A549 treated with ZK216348 at 1 μM for 4 hours (cell line): ENCODE measurements around the gene ARFGAP1. TPM values are rescaled to one million over a fixed set of nuclear protein-coding genes. Genes with fewer than 3 reads are reported as not detected.

ENCODE experiments used
- total RNA-seq: library from RNA; stranded (reverse); fragments of 200-300 nt; extraction: Qiagen RNA extraction; gene quantifications from 5 replicates; pipeline ENCODE4 v1.2.3, GENCODE V29; 2022; ENCODE audit warnings: low read depth

Gene ARFGAP1
- total RNA-seq: 40.7 to 94.2 TPM (median 79.4 TPM) in 5 replicates

DNA sequence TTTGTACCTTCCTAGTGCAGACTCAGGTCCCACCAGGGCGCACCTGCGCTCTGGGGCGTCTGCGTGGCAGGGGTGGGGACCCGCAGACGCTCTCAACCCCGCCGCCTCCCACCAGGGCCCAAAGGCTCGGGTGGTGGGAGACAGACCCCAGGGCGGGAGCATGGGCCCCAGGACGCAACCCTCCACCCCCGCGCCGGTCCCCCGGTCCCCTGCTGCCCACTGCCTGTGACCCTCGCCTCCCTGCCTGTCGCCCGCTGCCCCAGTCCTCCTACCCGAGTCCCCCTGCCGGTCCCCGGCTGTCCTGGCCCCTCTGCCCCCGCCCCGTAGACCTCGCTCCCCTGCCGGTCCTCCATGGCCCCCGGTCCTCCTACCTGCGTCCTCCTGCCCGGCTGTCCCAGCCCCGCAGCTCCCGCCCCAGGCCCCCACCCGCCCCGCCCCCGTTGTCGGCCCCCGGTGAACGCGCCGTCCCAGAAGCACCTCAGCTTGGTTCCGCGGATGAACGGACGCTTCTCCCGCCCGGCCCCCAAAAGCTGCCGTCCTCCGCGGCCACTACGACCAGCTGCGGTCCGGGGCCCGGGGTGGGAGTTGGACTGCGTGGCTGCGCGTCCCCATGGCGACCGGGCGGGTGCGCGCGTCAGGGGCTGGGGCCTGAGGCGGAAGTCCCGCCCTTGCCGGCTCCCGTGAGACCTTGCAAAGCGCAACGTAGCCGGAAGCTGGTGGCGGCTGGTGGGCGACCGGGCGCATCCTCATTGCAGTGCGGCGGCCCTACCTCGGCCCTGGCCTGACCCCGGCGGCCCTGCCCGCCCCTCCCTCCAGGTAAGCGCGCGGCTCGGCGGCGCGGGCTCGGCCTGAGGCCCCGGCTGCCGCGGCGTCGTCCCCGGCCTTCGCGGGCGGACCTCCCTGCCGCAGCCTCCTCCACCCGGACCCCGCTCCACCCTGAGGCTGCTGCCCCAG, at the start of gene ARFGAP1:
Gene ARFGAP1, plus strand, starts transcription at position 709 of the 954 bp plus-strand sequence. CDS start 2,768 bp downstream, outside the sequence.

DNA sequence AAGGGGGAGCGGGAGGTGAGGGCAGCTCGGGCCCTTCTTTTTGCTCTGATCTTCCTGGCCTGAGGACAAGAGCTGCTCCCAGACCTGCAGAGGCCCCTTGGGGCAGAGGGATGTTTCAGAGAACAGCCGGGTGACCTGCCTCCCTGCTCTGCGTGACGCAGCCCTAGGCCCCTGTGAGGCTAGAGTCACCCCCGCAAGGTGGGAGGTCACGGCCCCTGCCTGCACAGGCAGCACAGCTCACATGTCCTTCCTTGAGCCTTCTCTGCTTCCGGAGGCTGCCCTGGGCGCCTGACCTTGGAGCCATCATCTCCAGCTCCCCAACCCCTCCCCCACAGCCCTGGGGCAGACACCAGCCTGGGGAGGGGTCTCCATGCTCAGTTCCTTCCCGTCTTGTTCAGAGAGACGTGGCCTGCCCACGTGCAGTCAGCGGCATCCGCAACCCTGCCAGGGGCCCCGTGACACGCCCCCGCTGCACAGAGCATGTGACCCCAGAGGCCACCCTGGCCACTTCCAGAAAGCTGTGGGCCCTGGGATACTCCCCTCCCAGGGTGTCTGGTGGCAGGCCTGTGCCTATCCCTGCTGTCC, 37.1 kb upstream of the ARFGAP1 start, which contains the start of gene BIRC7:
Gene BIRC7, plus strand, starts transcription at position 507 of the 585 bp plus-strand sequence. CDS start 192 bp downstream, outside the sequence.

DNA sequence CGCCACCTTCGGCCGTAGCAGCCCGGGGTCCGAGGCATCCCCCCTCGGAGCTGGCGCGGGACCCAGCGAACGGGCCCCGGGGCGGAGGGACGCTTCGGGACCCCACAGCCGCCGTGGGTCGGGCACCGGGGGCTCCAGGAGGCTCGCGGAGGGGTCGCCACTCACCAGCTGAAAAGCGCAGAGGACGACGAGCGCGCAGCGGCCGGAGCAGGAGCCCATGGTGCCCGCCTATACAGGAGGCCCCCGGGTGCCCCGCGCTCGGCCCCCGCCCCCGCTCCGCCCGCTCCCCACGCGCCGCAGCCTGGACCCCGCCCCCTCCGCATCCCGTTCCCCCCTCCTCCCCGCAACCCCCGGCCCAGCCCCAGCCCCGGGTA, 18.4 kb upstream of the ARFGAP1 start, which contains the start of gene NKAIN4:
Gene NKAIN4, minus strand, starts transcription at position 232 of the 374 bp plus-strand sequence. Its CDS starts 13 bp downstream, at position 219.

DNA sequence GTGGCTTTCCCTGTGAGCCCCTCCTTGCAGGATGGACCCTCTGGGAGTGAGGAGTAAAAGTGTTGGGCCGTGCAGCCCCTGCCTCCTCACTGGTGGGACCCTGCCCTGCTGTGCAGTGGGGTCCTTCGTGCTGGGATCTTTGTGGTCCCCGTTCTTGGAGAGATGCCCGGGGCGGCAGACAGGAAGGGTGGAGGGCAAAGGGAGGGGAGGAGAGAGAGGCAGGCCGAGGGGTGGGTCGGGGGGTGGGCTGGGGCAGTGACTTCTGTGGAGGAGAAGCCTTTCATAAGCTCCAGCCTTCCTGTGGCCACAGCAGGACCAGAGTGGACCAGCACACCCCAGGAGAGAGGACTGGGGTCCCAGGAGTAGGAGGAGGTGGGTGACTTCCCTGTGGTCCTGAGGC, 20.3 kb downstream of the ARFGAP1 start, which contains the start of gene COL20A1:
Gene COL20A1, plus strand, starts transcription at position 283 of the 400 bp plus-strand sequence. CDS start 1,922 bp downstream, outside the sequence.

Other genes with a start within 250 kb of the ARFGAP1 start
- 41.4 to 55.7 TPM (median 51.0 TPM) in 5 replicates for gene YTHDF1, start 56.7 kb upstream of the ARFGAP1 start, total RNA-seq
- gene BIRC7, start 36.9 kb upstream of the ARFGAP1 start, total RNA-seq: 0.99 to 3.7 TPM (median 2.6 TPM) in 5 replicates
- 4.6 to 8.9 TPM (median 5.2 TPM) in 5 replicates for gene NKAIN4, start 18.4 kb upstream of the ARFGAP1 start, total RNA-seq
- gene COL20A1, start 20.4 kb downstream of the ARFGAP1 start, total RNA-seq: 0.47 to 1.3 TPM (median 0.83 TPM) in 5 replicates
- 0.06 to 0.63 TPM (median 0.45 TPM) in 5 replicates for gene CHRNA4, start 88.5 kb downstream of the ARFGAP1 start, total RNA-seq
- 0.39 to 0.87 TPM (median 0.57 TPM) in 5 replicates for gene KCNQ2, start 199.8 kb downstream of the ARFGAP1 start, total RNA-seq
- gene EEF1A2, start 226.3 kb downstream of the ARFGAP1 start, total RNA-seq: 112 to 179 TPM (median 154 TPM) in 5 replicates
- gene PPDPF, start 248.0 kb downstream of the ARFGAP1 start, total RNA-seq: 267 to 353 TPM (median 326 TPM) in 5 replicates